ENCODE results near the gene PAQR7.

PAQR7 gene

DNA sequence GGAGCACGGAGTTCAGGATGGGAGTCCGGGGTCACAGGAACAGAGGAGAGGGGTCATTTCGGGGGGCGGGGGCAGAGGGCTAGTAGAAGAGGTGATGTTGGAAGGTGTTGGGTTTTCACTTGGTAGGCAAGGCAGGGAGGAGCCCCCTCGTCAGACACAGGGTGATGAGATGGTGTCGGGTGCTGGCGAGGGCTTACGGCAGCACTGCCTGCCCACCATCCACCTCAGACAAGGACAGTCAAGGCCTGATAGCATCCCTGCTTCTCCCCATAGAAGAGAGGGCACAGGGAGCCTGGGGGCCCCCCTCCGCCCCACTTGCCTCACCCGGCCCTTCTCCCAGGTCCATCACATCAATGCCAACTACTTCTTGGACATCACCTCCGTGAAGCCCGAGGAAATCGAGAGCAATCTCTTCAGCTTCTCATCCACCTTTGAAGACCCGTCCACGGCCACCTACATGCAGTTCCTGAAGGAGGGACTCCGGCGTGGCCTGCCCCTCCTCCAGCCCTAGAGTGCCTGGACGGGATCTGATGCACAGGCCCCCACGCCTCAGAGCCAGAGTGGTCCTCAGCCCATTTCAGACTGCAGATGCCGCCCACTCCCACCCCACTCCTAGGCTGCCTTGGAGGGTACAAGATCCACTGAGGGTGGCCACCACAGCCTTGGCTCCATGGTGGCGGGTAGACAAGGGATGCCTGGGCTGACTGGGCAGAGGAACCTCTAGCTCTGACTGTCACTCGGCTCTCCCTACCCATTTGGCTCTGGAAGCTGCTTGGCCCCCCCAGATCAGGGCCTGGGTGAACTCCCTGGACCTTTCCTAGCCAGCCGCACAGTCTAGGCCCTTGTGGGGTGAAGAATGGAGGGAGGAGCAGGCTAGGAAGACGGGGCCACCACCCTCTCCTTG, 60.0 kb downstream of the PAQR7 start:
- in situ Hi-C loops (cut with HindIII; ENCODE audit: low sequenced_read_pairs) = no loop called here
- no peak for DNase-seq (ENCODE audit: low read depth)
- no peak overlapping the region for H3K4me3 ChIP-seq (ENCODE audit: low read depth, low read length)
- TF ChIP-seq, protein P1, sequence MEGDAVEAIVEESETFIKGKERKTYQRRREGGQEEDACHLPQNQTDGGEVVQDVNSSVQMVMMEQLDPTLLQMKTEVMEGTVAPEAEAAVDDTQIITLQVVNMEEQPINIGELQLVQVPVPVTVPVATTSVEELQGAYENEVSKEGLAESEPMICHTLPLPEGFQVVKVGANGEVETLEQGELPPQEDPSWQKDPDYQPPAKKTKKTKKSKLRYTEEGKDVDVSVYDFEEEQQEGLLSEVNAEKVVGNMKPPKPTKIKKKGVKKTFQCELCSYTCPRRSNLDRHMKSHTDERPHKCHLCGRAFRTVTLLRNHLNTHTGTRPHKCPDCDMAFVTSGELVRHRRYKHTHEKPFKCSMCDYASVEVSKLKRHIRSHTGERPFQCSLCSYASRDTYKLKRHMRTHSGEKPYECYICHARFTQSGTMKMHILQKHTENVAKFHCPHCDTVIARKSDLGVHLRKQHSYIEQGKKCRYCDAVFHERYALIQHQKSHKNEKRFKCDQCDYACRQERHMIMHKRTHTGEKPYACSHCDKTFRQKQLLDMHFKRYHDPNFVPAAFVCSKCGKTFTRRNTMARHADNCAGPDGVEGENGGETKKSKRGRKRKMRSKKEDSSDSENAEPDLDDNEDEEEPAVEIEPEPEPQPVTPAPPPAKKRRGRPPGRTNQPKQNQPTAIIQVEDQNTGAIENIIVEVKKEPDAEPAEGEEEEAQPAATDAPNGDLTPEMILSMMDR (IDR thresholded peaks at IDR 0.05; ENCODE audit: low read depth, low read length, missing control alignments) = no peak

DNA sequence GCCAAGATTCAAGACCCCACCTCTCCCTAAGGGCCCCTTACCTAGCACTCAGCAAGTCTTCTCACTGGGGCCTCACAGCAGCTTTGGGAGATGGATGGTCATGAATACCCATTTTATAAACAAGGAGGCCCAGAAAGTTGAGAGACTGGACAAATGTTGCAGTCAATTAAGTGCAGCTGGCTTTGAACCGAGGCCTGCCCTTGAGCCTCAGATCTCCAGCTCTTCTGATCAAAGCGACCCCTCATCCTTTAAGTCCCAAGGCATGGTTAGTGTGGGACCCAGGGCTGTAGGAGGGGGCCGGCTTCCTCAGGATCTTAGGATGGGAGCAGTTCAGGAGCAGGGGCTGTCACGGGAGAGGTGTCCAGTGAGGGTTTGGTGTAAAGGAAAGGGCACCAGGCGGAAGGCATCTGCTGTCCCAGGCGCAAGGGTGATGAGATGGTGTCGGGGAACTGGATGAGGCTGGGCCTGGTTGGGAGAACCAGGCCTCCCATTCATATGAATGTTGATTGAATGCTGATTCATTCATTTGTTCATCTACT, 60.9 kb downstream of the PAQR7 start:
- in situ Hi-C loops (cut with HindIII; ENCODE audit: low sequenced_read_pairs) = no loop called here
- TF ChIP-seq, protein P1 (IDR thresholded peaks at IDR 0.05; ENCODE audit: low read depth, low read length, missing control alignments) = no peak
- no peak for DNase-seq (ENCODE audit: low read depth)
- H3K4me3 ChIP-seq (ENCODE audit: low read depth, low read length) = no peak overlapping the region

DNA sequence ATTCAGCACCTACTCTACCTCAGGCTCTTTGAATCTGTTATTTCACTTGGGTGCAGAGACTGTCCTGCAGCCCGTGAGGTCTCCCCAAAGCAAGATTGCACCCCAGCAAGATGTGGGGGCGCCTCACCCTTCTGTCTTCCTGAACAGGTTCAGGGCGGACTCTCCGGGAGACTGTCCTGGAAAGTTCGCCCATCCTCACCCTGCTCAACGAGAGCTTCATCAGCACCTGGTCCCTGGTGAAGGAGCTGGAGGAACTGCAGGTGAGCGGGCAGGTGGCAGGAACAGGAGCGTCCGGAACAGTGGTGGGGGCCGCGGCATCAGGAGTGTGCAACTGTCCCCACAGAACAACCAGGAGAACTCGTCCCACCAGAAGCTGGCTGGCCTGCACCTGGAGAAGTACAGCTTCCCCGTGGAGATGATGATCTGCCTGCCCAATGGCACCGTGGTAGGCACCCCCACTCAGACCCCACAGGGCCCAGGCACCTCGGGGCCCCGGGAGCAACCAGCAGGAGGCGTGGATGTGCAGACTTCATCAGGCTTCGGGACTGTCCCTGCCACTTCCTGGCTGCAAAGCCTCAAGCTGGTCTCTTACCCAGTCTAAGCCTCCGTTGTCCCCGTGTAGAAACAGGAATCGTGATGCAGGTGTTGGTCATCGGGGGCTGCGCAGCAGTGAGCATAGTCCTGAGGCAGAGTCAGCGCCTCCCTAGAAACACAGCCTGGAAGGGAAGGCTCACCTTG, 61.6 kb downstream of the PAQR7 start:
- H3K4me3 ChIP-seq (ENCODE audit: low read depth, low read length) = no peak overlapping the region
- DNase-seq (ENCODE audit: low read depth) = no peak
- TF ChIP-seq, protein P1 (IDR thresholded peaks at IDR 0.05; ENCODE audit: low read depth, low read length, missing control alignments) = no peak
- in situ Hi-C loops (cut with HindIII; ENCODE audit: low sequenced_read_pairs) = no loop called here

DNA sequence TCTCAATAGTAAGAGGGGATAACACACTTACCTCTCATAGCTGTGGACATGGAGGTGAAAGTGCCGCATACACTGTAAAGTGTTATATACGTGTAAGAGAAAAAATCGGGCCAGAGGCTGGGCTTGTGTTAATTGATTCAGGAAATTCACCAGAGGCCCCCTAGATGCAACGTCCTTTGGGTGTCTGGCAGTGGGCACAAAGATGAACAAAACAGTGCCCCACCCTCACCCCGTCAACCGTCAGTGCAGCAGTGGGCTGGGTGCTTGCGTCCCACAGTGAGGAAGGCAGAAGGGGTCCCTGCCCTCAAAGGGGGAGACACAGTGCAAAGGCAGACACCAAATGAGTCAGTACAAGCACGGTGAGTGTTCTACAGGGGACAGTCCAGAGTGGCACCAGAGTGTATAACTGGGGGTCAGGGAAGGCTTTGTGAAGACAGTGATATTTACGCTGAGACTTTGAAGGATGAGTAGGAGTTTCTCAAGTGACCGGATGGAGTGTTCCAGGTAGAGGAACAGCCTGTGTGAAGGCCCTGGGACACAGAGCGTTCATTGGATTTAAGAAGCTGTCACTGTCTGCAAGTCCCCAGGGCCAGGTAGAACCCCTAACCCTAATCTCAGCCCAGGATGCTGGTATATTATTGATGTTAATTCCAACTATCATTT, 62.3 kb downstream of the PAQR7 start:
- H3K4me3 ChIP-seq (ENCODE audit: low read depth, low read length) = no peak overlapping the region
- in situ Hi-C loops (cut with HindIII; ENCODE audit: low sequenced_read_pairs) = no loop called here
- no peak for DNase-seq (ENCODE audit: low read depth)
- TF ChIP-seq, protein P1 (IDR thresholded peaks at IDR 0.05; ENCODE audit: low read depth, low read length, missing control alignments) = no peak

All from astrocyte of the cerebellum (primary cell).